K562 (cell line): ENCODE data around the gene IL23A. TPM values are rescaled to one million over a fixed set of nuclear protein-coding genes. Genes with fewer than 3 reads are reported as not detected.

Experiments
- ATAC-seq: fragments of 200-7000 bp; cut with Tn5 transposase; 3 replicates; pipeline ENCODE4 v1.9.1; 2020; ENCODE audit warnings: moderate library complexity
- BruUV-seq: library from RNA; stranded (reverse); fragments of 400-500 nt; replicated peaks from 2 replicates; lab custom pipeline; 2021; lab: Mats Ljungman, UMichigan
- CTCF ChIA-PET: fragments of 300-600 bp; formaldehyde crosslinking; extraction: SDS; loops from one replicate; lab custom pipeline; 2021; ENCODE audit warnings: low intra/inter-chr PET ratio; lab: Yijun Ruan, JAX
- POLR2A ChIA-PET: fragments of 300-600, 350-650 bp; sonication (Branson Sonifier 250); formaldehyde crosslinking; extraction: SDS; loops from one replicate; lab custom pipeline; 2021; ENCODE audit warnings: antibody characterized with exemption, inconsistent platforms; lab: Yijun Ruan, JAX
- DNase-seq, 4 experiments: peaks; one replicate each; pipeline versions ENCODE4 v3.0.0 to v3.0.0-alpha.2; 2011 to 2018; ENCODE audit warnings: low spot score in 3 of 4, mixed read lengths in 3 of 4; ENCODE audit errors: extremely low read depth in 1 of 4
- FAIRE-seq: peaks from 2 replicates; lab custom pipeline; 2011; peaks lifted over from hg19 to GRCh38; lab: Jason Lieb, UNC
- H2AFZ ChIP-seq: 2 replicates; pipeline ENCODE4 v1.6.0; 2011; ENCODE audit warnings: low read depth, low read length, control low read depth, inconsistent platforms
- H3K27ac ChIP-seq: fragments of 200-600 bp; 3 replicates; pipeline ENCODE4 v1.8.0; 2011; ENCODE audit warnings: low read depth, mild to moderate bottlenecking, control low read depth, inconsistent platforms, low read length, moderate library complexity, mixed read lengths; ENCODE audit errors: extremely low read depth
- H3K27me3 ChIP-seq, 2 experiments: fragments of 300-600 bp in 1 of 2; 2 replicates in 1 of 2; 3 replicates in 1 of 2; pipeline versions ENCODE4 v1.6.0 to v1.8.0; 2011; ENCODE audit warnings: inconsistent platforms in 2 of 2, low read length in 2 of 2, mild to moderate bottlenecking in 1 of 2, mixed read lengths in 1 of 2, moderate library complexity in 1 of 2; ENCODE audit not compliant: control insufficient read depth in 2 of 2, insufficient read depth in 2 of 2
- H3K36me3 ChIP-seq: fragments of 300-600 bp; 3 replicates; pipeline ENCODE4 v1.8.0; 2011; ENCODE audit warnings: mild to moderate bottlenecking, low read length, inconsistent platforms; ENCODE audit not compliant: control insufficient read depth, insufficient read depth
- H3K4me1 ChIP-seq, 2 experiments: fragments of 200-600 bp in 1 of 2; replicated peaks in 1 of 2; 2 replicates in 1 of 2; 3 replicates in 1 of 2; pipeline versions ENCODE4 v1.5.1 to v1.8.0; 2011; ENCODE audit warnings: inconsistent platforms in 2 of 2, low read length in 2 of 2, mild to moderate bottlenecking in 1 of 2, mixed read lengths in 1 of 2, moderate library complexity in 1 of 2; ENCODE audit not compliant: control insufficient read depth in 2 of 2, insufficient read depth in 2 of 2
- H3K4me2 ChIP-seq: 2 replicates; pipeline ENCODE4 v1.6.1; 2011; ENCODE audit warnings: low read length, control low read depth, inconsistent platforms, mixed read lengths; ENCODE audit not compliant: insufficient read depth
- H3K4me3 ChIP-seq: fragments of 200-600 bp; sonication (generic), shearing (Covaris generic); 2 replicates; pipeline ENCODE4 v1.5.1; 2016; ENCODE audit warnings: control low read depth, inconsistent platforms
- H3K79me2 ChIP-seq: fragments of 200-600 bp; 3 replicates; pipeline ENCODE4 v1.8.0; 2011; ENCODE audit warnings: low read length, inconsistent platforms; ENCODE audit not compliant: control insufficient read depth, insufficient read depth
- H3K9ac ChIP-seq, 2 experiments: 2 replicates each; pipeline versions ENCODE4 v1.6.0 to v1.6.1; 2011; ENCODE audit warnings: low read depth in 2 of 2, low read length in 2 of 2, control low read depth in 1 of 2, inconsistent platforms in 1 of 2, mild to moderate bottlenecking in 1 of 2, mixed read lengths in 1 of 2; ENCODE audit not compliant: insufficient read depth in 1 of 2
- H3K9me1 ChIP-seq: one replicate; pipeline ENCODE4 v1.6.0; 2011; ENCODE audit warnings: inconsistent platforms, mild to moderate bottlenecking, low read length, moderate library complexity; ENCODE audit not compliant: control insufficient read depth, insufficient read depth
- H3K9me3 ChIP-seq: replicated peaks from 2 replicates; pipeline ENCODE4 v1.5.1; 2011; ENCODE audit warnings: low read depth, low read length, inconsistent platforms; ENCODE audit not compliant: control insufficient read depth, insufficient read depth
- H4K20me1 ChIP-seq: replicated peaks from 2 replicates; pipeline ENCODE4 v1.6.1; 2011; ENCODE audit warnings: low read length, inconsistent platforms, mixed read lengths; ENCODE audit not compliant: control insufficient read depth, insufficient read depth
- E4F1 ChIP-seq: fragments of 250-450 bp; sonication (Bioruptor Pico); IDR thresholded peaks from 2 replicates; pipeline ENCODE4 v1.5.0; 2021; ENCODE audit warnings: mild to moderate bottlenecking, borderline replicate concordance
- RBM25 ChIP-seq: fragments of 200-400 bp; formaldehyde crosslinking; IDR thresholded peaks from 2 replicates; pipeline ENCODE4 v1.6.1; 2018; ENCODE audit warnings: low read length, low read depth, moderate library complexity; ENCODE audit not compliant: severe bottlenecking
- TSC22D4 ChIP-seq: fragments of 450-650 bp; IDR thresholded peaks from 2 replicates; pipeline ENCODE4 v1.6.1; 2016; ENCODE audit warnings: missing genetic modification characterization, missing biosample characterization, control low read depth
- ZNF121 ChIP-seq: sonication (generic); formaldehyde crosslinking; conservative IDR thresholded peaks from 2 replicates; pipeline ENCODE4 v1.8.0; 2022; ENCODE audit warnings: missing genetic modification reagents
- WGBS: fragments of 100-300 bp; shearing (Covaris generic); methylation state at CpG from one replicate; pipeline ENCODE4 v1.1.6; 2016; ENCODE audit warnings: low coverage, mixed read lengths; ENCODE audit not compliant: insufficient coverage; ENCODE audit errors: missing lambda C conversion rate; 5-methylcytosine and 5-hydroxymethylcytosine counted together
- in situ Hi-C: fragments of 300-500 bp; cut with MboI; formaldehyde crosslinking; loops from 4 replicates; pipeline ENCODE4 v1.15.0; 2018; ENCODE audit warnings: inconsistent platforms, mixed read lengths
- intact Hi-C: fragments of 100-400 bp; cut with micrococcal nuclease; formaldehyde crosslinking; loops from 2 replicates; pipeline ENCODE4 v1.14.2; 2022
- polyA plus RNA-seq, 8 experiments: library from polyadenylated mRNA; depleted of rRNA in 4 of 8; stranded (reverse) in 5 of 8; unstranded in 3 of 8; fragments of >200 nt; fragmentation: Nextera tagmentation in 2 of 8; fragmentation: Illumina TruSeq in 1 of 8; extraction: Ambion mirVana in 2 of 8; extraction: Trizol in 1 of 8; gene quantifications; 2 replicates each; pipeline versions ENCODE4 v1.2.1 to v1.2.3, GENCODE V29; 2011 to 2014; ENCODE audit warnings: inconsistent platforms in 1 of 8, missing spikeins in 1 of 8
- total RNA-seq, 7 experiments: library from RNA; depleted of rRNA in 6 of 7; stranded (reverse); fragments of >200 nt in 6 of 7; fragmentation: Illumina TruSeq in 2 of 7; extraction: Trizol in 2 of 7; gene quantifications; 2 replicates each; pipeline versions ENCODE4 v1.2.1 to v1.2.3, GENCODE V29; 2011 to 2021; ENCODE audit warnings: low replicate concordance in 1 of 7

IL23A gene
- total and polyA plus RNA-seq, 9 of the 15 experiments (the other 6 are each of a cell fraction or from before 2014, with no cell fraction given), result 4.4 to 37.2 (median 9.6) TPM

GRCh38 chr12:56307221-56307965 lies 31.3 kb upstream of the IL23A start:
- no peaks in the 10 kb centered on the region; a peak in 1 of 5 replicates for H3K4me1 ChIP-seq
- H3K27ac ChIP-seq, result no peak overlapping the region
- no peak for DNase-seq
- ChIA-PET POLR2A (interaction anchor here (0.6 to 1.6 kb wide), 6 partner anchors 8 to 181 kb away, joined by 3 to 8 read pairs (median 4); partner anchors contain the start of genes CS and PAN2), CTCF (no interaction called here)
- no peaks in the 10 kb centered on the region for H3K9me1 ChIP-seq
- TF ChIP-seq E4F1 (CRISPR knock-in tag) (no peak), RBM25 (peak; percentile 8), ZNF121 (CRISPR knock-in tag) (peak; percentile 64; the same call in 1 of the 2 replicates), TSC22D4 (no peak)
- H3K4me2 ChIP-seq, result no peak overlapping the region
- 98% methylated on average over 7 of the region's 7 CpGs for WGBS
- ATAC-seq, result no peak
- in situ Hi-C loops (no loop called here), intact Hi-C loops (no loop called here)
- no peak overlapping the region for H3K4me3 ChIP-seq
- H3K9me3 ChIP-seq, result no peaks in the 10 kb centered on the region
- BruUV-seq, result no TSS peak
- no peak for FAIRE-seq
- H2AFZ ChIP-seq, result no peak overlapping the region
- no peaks in the 10 kb centered on the region for H3K27me3 ChIP-seq
- H3K9ac ChIP-seq, result no peak overlapping the region
- no peaks in the 10 kb centered on the region for H4K20me1 ChIP-seq
- peaks cover 61% of the 10 kb centered on the region for H3K36me3 ChIP-seq
- H3K79me2 ChIP-seq, result no peaks in the 10 kb centered on the region
